ENCODE results near the gene PCSK4. TPM values are rescaled to one million over a fixed set of nuclear protein-coding genes. Genes with fewer than 3 reads are reported as not detected.

Gene PCSK4
- total and polyA plus RNA-seq, 10 of the 15 experiments (the other 5 are each of a cell fraction or from before 2014, with no cell fraction given), result 0.27 to 0.99 (median 0.40) TPM; not detected in 3

DNA sequence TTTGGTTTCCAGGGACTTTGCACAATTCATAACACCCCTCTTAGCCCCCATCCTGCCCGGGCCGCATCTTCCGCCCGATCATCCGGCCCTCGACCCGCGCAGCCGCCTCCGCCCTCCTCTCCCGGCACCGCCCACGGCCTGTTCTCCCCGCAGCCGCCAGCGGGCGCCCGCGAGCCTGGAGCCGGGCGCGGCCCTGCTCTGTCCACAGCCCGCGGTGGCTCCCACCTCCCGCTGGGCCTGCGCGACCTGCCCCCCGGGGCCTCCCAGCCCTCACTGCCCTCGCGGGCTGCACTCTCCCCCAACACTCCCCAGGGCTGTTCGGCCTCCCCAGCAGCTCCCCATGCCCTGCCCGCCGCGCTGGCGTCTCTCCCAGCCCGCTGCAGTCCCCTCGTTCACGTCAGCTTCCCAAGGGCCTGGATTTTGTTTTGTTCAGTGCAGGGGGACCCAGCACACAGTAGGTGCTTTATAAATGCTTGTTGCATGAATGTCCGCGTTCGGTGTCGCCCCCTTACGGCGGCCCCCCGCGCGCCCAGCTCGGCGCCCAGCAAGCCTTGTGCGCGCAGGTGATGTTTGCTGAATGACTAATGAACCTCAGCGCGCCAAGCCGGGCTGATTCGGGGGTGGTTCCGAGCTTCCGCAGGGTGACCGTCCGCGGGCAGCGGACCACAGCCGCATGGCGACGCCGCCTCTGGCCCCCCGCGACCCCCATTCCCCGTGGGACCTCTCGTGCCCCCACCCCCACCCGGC is 44.8 kb downstream of the PCSK4 start (continued):
- TF ChIP-seq, protein P1, sequence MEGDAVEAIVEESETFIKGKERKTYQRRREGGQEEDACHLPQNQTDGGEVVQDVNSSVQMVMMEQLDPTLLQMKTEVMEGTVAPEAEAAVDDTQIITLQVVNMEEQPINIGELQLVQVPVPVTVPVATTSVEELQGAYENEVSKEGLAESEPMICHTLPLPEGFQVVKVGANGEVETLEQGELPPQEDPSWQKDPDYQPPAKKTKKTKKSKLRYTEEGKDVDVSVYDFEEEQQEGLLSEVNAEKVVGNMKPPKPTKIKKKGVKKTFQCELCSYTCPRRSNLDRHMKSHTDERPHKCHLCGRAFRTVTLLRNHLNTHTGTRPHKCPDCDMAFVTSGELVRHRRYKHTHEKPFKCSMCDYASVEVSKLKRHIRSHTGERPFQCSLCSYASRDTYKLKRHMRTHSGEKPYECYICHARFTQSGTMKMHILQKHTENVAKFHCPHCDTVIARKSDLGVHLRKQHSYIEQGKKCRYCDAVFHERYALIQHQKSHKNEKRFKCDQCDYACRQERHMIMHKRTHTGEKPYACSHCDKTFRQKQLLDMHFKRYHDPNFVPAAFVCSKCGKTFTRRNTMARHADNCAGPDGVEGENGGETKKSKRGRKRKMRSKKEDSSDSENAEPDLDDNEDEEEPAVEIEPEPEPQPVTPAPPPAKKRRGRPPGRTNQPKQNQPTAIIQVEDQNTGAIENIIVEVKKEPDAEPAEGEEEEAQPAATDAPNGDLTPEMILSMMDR (IDR thresholded peaks at IDR 0.05 in 2 of 3, conservative IDR thresholded peaks at IDR 0.05 in 1 of 3; ENCODE audit: control insufficient read depth in 2 of 3, extremely low read depth in 1 of 3, insufficient read depth in 1 of 3, low read depth in 3 of 3, low read length in 3 of 3), result peak; percentile 82 to 94 (median 94)
- TF ChIP-seq HDAC6 (IDR thresholded peaks at IDR 0.05; ENCODE audit: unreplicated experiment), result no peak
- peak; percentile 68 for TF ChIP-seq RELA (IDR thresholded peaks at IDR 0.05; ENCODE audit: borderline replicate concordance, partially characterized antibody)
- TF ChIP-seq, protein P2, sequence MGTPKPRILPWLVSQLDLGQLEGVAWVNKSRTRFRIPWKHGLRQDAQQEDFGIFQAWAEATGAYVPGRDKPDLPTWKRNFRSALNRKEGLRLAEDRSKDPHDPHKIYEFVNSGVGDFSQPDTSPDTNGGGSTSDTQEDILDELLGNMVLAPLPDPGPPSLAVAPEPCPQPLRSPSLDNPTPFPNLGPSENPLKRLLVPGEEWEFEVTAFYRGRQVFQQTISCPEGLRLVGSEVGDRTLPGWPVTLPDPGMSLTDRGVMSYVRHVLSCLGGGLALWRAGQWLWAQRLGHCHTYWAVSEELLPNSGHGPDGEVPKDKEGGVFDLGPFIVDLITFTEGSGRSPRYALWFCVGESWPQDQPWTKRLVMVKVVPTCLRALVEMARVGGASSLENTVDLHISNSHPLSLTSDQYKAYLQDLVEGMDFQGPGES (IDR thresholded peaks at IDR 0.05), result no peak
- no peak for TF ChIP-seq EED (IDR thresholded peaks at IDR 0.05; ENCODE audit: low read depth)
- no peak for TF ChIP-seq HCFC1 (IDR thresholded peaks at IDR 0.05; ENCODE audit: low read length)
- TF ChIP-seq TCF7 (IDR thresholded peaks at IDR 0.05; ENCODE audit: borderline replicate concordance), result no peak
- TF ChIP-seq, protein P3, sequence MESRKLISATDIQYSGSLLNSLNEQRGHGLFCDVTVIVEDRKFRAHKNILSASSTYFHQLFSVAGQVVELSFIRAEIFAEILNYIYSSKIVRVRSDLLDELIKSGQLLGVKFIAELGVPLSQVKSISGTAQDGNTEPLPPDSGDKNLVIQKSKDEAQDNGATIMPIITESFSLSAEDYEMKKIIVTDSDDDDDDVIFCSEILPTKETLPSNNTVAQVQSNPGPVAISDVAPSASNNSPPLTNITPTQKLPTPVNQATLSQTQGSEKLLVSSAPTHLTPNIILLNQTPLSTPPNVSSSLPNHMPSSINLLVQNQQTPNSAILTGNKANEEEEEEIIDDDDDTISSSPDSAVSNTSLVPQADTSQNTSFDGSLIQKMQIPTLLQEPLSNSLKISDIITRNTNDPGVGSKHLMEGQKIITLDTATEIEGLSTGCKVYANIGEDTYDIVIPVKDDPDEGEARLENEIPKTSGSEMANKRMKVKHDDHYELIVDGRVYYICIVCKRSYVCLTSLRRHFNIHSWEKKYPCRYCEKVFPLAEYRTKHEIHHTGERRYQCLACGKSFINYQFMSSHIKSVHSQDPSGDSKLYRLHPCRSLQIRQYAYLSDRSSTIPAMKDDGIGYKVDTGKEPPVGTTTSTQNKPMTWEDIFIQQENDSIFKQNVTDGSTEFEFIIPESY (IDR thresholded peaks at IDR 0.05), result no peak
- no peak for TF ChIP-seq SMAD1 (IDR thresholded peaks at IDR 0.05; ENCODE audit: low read depth, partially characterized antibody)
- TF ChIP-seq YY1 (IDR thresholded peaks at IDR 0.05; ENCODE audit: low read depth, low read length), result peak; percentile 58; the same call in 1 of the 2 replicates
- TF ChIP-seq NFXL1 (IDR thresholded peaks at IDR 0.05; ENCODE audit: borderline replicate concordance), result no peak
- no peak for TF ChIP-seq EZH2 (IDR thresholded peaks at IDR 0.05; ENCODE audit: borderline replicate concordance, control insufficient read depth, low read depth, low read length)
- TF ChIP-seq SUPT20H (IDR thresholded peaks at IDR 0.05; ENCODE audit: borderline replicate concordance, control insufficient read depth, low read depth, low read length), result no peak
- TF ChIP-seq ESRRA (IDR thresholded peaks at IDR 0.05; ENCODE audit: low read length), result no peak
- TF ChIP-seq, protein P4, sequence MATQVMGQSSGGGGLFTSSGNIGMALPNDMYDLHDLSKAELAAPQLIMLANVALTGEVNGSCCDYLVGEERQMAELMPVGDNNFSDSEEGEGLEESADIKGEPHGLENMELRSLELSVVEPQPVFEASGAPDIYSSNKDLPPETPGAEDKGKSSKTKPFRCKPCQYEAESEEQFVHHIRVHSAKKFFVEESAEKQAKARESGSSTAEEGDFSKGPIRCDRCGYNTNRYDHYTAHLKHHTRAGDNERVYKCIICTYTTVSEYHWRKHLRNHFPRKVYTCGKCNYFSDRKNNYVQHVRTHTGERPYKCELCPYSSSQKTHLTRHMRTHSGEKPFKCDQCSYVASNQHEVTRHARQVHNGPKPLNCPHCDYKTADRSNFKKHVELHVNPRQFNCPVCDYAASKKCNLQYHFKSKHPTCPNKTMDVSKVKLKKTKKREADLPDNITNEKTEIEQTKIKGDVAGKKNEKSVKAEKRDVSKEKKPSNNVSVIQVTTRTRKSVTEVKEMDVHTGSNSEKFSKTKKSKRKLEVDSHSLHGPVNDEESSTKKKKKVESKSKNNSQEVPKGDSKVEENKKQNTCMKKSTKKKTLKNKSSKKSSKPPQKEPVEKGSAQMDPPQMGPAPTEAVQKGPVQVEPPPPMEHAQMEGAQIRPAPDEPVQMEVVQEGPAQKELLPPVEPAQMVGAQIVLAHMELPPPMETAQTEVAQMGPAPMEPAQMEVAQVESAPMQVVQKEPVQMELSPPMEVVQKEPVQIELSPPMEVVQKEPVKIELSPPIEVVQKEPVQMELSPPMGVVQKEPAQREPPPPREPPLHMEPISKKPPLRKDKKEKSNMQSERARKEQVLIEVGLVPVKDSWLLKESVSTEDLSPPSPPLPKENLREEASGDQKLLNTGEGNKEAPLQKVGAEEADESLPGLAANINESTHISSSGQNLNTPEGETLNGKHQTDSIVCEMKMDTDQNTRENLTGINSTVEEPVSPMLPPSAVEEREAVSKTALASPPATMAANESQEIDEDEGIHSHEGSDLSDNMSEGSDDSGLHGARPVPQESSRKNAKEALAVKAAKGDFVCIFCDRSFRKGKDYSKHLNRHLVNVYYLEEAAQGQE (IDR thresholded peaks at IDR 0.05; ENCODE audit: low read depth, low read length), result 0 out of 2 replicates have a peak, but pooled peaks have one; percentile 27
- no peak for TF ChIP-seq CEBPB (IDR thresholded peaks at IDR 0.05; ENCODE audit: borderline replicate concordance in 1 of 2, low read depth in 2 of 2, low read length in 2 of 2)
- TF ChIP-seq, protein P5, sequence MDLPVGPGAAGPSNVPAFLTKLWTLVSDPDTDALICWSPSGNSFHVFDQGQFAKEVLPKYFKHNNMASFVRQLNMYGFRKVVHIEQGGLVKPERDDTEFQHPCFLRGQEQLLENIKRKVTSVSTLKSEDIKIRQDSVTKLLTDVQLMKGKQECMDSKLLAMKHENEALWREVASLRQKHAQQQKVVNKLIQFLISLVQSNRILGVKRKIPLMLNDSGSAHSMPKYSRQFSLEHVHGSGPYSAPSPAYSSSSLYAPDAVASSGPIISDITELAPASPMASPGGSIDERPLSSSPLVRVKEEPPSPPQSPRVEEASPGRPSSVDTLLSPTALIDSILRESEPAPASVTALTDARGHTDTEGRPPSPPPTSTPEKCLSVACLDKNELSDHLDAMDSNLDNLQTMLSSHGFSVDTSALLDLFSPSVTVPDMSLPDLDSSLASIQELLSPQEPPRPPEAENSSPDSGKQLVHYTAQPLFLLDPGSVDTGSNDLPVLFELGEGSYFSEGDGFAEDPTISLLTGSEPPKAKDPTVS (IDR thresholded peaks at IDR 0.05; ENCODE audit: low read depth, low read length), result no peak
- no peak for TF ChIP-seq MTA3 (IDR thresholded peaks at IDR 0.05; ENCODE audit: borderline replicate concordance, low read length)
- peak; percentile 85 for TF ChIP-seq LARP7 (IDR thresholded peaks at IDR 0.05)
- TF ChIP-seq STAT3 (IDR thresholded peaks at IDR 0.05; ENCODE audit: low read depth, low read length), result no peak

All from GM12878 (cell line).